Stimulated activated CD4-positive, alpha-beta T cell treated with anti-CD3 and anti-CD28 coated beads, TNF-alpha, amount 100 ng/mL, for 24 hours (primary cell): ENCODE data around the gene DENND4A.

ENCODE experiments used
- DNase-seq, 3 experiments: peaks; one replicate each; pipeline ENCODE4 v3.0.0-alpha.2; 2020; ENCODE audit warnings: low read depth in 3 of 3

The DENND4A gene

GRCh38 chr15:65666257-65666656 lies 125.8 kb downstream of the DENND4A start:
- no peak for DNase-seq

GRCh38 chr15:65663521-65663920 lies 128.6 kb downstream of the DENND4A start:
- no peak for DNase-seq

DNA sequence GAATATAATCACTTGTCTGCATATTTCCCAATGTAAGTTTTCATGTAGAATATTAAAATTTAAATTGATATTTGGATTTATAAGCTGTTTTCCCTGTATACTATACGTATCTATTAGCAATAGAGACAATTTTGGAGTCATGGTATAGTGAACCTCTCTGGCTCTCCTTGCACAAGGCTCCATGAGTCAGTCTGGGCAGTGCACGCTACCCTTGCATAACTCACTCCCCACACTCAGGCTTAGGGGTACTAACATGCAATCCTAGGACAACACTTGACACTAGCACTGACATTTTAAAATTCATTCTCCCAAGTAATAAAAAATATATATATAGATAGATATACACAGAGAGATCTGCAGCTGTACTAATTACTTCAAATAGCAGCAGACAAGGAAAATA lies 131.2 kb downstream of the DENND4A start:
- DNase-seq, result no peak

- DNase-seq, result no peak
Measured at GRCh38 chr15:65659502-65660052, 132.5 kb downstream of the DENND4A start.

DNA sequence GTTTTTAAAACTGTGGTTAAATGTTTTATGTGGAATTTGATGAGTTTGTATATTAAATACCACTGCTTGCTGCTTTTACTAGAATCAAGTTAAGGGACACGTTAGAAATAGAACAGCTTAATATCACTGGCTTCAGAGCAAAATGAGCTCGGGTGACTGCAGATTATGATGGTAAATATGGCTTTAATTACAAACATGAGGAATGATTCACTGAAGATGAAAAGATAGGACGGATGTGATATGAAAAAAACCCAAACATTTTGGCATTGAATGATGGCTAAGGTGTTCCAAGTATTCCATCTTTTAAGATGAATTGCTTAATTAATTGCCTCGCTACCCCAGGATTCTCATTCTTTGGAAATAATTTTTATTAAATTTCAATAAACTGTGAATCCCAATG lies 136.6 kb downstream of the DENND4A start:
- no peak for DNase-seq

- no peak for DNase-seq
Measured at GRCh38 chr15:65655026-65655425, 137.1 kb downstream of the DENND4A start.

GRCh38 chr15:65653801-65654521 lies 138.1 kb downstream of the DENND4A start:
- DNase-seq, result no peak

- no peak for DNase-seq
Measured at GRCh38 chr15:65653341-65653740, 138.8 kb downstream of the DENND4A start.

DNA sequence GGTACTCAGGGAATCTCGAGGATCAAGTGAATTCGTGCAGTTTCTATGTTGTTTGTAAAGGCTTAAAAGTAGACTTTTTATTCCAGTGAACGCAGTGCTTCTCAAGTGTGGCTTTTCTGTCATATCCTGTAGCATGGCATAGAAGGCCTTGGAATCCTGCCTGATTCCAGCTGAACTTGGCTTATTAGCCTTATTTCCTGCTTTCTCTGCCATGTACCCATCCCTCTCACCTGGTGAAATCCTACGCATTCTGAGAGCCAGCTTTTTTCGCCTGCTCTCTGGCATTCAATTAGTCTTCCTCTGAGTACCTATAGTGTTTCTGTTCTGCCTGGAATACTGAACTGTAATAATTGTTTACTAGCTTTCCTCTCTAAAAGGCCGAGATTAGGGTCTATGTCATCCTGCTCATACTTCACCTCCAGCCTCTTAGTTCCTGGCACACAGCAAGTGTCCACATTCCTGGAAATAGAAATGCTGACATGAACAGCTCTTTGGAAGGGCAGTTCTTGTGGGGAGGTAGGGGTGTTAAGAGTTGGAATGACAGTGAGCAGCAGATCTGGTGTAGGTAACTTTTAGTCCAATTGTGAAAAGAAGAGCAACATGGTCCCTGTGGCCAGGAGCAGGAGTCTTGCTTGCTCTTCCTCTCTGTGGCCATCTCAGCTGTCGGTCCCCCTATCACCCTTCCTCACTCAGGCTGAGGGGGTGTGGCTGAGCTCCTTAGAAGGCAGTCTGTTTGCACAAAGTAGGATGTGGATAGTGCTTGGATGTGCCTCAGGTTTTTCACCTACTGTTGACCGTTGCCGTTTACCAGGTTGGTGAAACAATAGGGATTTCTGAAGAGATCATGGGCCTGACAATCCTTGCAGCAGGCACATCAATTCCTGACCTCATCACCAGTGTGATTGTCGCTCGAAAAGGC lies 140.0 kb downstream of the DENND4A start:
- no peak for DNase-seq

GRCh38 chr15:65651042-65651322 lies 141.1 kb downstream of the DENND4A start:
- no peak for DNase-seq

DNA sequence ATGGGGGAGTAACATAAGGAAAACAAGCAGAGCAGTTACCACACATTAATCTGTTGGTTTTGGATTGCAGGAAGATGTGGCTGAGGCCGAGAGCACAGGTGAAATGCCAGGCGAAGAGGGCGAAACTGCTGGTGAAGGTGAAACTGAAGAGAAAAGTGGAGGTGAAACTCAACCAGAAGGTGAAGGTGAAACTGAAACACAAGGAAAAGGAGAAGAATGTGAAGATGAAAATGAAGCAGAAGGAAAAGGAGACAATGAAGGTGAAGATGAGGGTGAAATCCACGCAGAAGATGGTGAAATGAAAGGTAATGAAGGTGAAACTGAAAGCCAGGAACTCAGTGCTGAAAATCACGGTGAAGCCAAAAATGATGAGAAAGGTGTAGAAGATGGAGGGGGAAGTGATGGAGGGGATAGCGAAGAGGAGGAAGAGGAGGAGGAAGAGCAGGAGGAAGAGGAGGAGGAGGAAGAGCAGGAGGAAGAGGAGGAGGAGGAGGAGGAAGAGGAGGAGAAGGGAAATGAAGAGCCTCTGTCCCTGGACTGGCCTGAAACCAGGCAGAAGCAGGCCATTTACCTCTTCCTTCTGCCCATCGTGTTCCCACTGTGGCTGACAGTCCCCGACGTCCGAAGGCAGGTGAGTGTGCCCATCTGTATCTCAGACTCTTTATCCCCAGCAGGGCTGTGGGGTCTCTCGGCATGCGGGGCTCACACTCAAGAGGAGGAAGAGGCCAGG lies 141.6 kb downstream of the DENND4A start:
- DNase-seq, result no peak

DNA sequence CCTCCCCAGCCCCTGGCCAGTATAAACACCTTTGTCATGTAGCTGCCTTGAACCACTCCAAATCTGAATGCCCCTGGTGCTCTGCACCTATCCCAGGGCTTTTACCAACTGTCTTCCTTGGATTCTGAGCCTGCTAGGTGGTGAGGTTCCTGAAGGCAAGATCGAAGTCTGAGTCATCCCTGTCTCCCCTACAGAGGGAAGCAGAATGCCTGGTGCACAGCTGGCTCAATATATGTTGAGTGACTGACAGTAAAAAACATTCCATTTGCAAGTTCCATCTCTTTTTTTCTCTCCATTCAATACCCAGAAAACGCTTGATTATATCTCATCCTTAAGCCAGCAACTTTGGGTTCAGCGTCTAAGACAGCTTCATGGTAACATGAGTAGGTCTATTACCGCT lies 145.6 kb downstream of the DENND4A start:
- DNase-seq, result no peak

DNA sequence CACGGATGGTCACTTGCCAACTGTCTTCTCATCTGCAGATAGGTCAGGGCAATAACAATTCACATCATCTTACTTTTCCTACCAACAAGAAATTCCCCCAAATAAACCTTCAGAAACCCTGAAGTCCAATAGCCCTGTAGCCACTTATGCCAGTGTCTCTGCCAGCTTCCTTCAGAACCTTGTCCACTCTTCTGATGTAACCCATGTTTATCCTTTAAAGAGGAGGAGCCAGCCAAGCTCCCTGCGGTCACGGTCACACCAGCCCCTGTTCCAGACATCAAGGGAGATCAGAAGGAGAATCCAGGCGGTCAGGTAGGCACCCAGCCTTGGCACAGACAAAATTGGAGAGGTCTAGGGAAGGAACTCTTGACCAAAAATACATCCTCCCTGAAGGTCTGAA lies 146.7 kb downstream of the DENND4A start:
- DNase-seq, result no peak

GRCh38 chr15:65644282-65644681 lies 147.8 kb downstream of the DENND4A start:
- DNase-seq, result no peak

- DNase-seq, result no peak
Measured at GRCh38 chr15:65642594-65642993, 149.5 kb downstream of the DENND4A start.

DNA sequence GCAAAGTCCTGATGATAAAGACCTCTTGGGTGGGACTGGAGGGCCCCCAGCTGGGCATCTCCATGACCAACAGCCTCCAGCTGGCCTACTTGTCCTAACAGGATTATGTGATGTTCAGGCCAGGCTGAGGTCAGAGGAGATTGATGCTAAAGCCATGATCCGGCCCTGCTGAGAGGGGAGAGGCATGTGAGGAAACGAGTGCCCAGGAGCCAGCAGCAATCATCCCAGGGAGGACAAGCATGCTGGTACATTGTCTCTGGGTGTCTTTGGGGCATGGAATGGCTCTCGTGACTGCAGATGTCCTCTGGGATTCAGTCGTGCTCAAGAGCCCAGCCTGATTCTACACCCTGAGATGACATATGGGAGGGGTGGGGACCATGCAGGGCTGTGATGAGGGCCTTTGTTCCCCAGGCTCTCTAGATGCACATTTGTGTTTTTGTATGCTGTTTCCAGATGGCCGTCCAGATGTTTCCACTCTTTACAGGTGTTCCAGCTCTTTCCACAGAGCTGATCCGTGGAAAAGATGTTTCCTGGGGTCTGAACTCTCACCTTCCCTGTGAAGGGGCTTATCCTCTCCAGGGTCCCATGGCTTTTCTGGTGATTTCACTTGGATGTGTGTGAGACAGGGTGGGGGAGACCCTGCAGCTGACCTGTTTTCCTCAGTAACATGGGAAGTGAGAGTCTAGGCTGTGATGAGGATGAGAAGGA lies 150.2 kb downstream of the DENND4A start:
- no peak for DNase-seq

DNA sequence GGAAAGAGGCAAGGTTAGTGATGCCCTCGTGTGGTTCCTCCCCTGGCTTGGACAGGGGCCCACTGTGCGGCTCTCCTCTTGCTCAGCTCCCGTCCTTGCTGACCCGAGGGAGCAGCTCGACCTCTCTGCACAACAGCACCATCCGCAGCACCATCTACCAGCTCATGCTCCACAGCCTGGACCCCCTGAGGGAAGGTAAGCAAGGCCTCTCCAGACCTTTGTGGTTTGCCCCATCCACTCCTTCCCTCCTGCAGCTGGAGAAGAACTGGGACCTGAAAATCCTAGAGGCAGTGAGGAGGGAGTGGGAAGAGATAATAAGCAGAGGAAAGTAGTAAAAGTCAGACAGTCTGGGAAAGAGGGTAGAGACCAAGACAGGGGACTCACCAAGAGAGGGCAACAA lies 152.6 kb downstream of the DENND4A start:
- no peak for DNase-seq

- peak in 1 of 3 experiments; percentile 15 for DNase-seq
Measured at GRCh38 chr15:65638681-65639089, 153.4 kb downstream of the DENND4A start.

GRCh38 chr15:65638109-65638508 lies 154.0 kb downstream of the DENND4A start:
- DNase-seq, result no peak

DNA sequence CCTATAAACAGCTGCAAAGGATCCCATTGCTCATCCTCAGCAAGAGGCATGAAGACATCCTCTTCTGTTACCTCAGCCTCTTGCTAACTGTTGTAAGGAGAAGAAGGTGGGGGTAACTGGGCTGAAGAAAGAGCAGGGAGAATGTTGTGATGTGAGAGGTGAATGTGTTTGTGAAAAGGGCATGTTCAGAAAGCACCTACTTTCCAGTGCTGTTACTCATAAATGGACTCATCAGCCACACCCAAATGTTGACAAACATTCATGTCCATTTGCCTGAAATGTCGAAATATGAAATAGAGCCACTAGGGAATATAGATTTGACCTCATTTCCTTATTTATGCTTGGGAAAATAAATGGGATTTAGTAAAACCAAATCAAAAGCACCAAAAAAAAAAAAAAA lies 157.7 kb downstream of the DENND4A start:
- no peak for DNase-seq

DNA sequence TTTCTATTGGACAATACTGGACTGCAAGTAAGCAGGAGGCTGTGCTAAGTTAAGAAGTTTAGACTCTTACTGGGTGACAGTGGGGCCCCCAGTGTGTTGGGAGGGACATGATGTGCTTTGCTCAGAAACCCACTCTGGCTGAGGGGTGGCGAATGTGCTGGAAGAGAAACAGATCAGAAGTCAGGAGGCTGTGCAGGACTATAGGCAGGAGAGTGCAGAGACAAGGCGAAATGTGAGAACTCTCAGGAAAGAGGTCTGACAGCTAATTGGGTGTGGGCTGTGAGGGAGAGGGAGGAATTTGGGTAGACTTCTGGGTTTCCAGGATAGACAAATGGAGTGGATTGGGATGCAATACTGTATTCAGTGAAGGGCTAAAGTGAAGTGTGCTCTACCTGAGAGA lies 158.3 kb downstream of the DENND4A start:
- no peak for DNase-seq
